ENCODE measurements around the gene MINK1.

GRCh38 chr17:4944163-4944553, 111.0 kb downstream of the MINK1 start:
- no peak for TF ChIP-seq CTCF (IDR thresholded peaks at IDR 0.05)
- TF ChIP-seq POLR2AphosphoS5 (IDR thresholded peaks at IDR 0.05) = no peak

All from transverse colon (tissue), 4 donors.